Small intestine (tissue), 16 donors: ENCODE measurements around the gene OR52E4. TPM values are rescaled to one million over a fixed set of nuclear protein-coding genes. Genes with fewer than 3 reads are reported as not detected.

Experiments
- DNase-seq, 2 donors: peaks; one replicate each; pipeline versions ENCODE4 v3.0.0 to v3.0.0-alpha.2; 2013
- FAIRE-seq: peaks from 2 replicates; lab custom pipeline; 2012; peaks lifted over from hg19 to GRCh38; lab: Jason Lieb, UNC
- H3K27ac ChIP-seq, 3 donors: one replicate each; pipeline ENCODE4 v1.5.1; 2013; ENCODE audit warnings: low read length in 2 of 3, mild to moderate bottlenecking in 2 of 3, control low read depth in 1 of 3, inconsistent platforms in 1 of 3, low read depth in 1 of 3, moderate library complexity in 1 of 3
- H3K27me3 ChIP-seq, 3 donors: one replicate each; pipeline ENCODE4 v1.6.1; 2013; ENCODE audit warnings: low read length in 3 of 3, inconsistent platforms in 1 of 3; ENCODE audit not compliant: control insufficient read depth in 3 of 3, insufficient read depth in 3 of 3
- H3K36me3 ChIP-seq, 3 donors: one replicate each; pipeline ENCODE4 v1.6.1; 2013; ENCODE audit warnings: low read length in 3 of 3, inconsistent platforms in 1 of 3, low read depth in 1 of 3, mild to moderate bottlenecking in 1 of 3, moderate library complexity in 1 of 3; ENCODE audit not compliant: control insufficient read depth in 3 of 3, insufficient read depth in 2 of 3
- H3K4me1 ChIP-seq, 3 donors: one replicate each; pipeline ENCODE4 v1.6.1; 2013; ENCODE audit warnings: low read length in 2 of 3, inconsistent platforms in 1 of 3, low read depth in 1 of 3, mild to moderate bottlenecking in 1 of 3, moderate library complexity in 1 of 3; ENCODE audit not compliant: control insufficient read depth in 3 of 3, insufficient read depth in 2 of 3
- H3K4me3 ChIP-seq, 3 donors: one replicate each; pipeline ENCODE4 v1.5.1; 2013; ENCODE audit warnings: low read length in 3 of 3, control low read depth in 1 of 3, inconsistent platforms in 1 of 3, low read depth in 1 of 3, mild to moderate bottlenecking in 1 of 3, moderate library complexity in 1 of 3
- H3K9me3 ChIP-seq, 2 donors: one replicate each; pipeline ENCODE4 v1.6.1; 2013; ENCODE audit warnings: low read depth in 1 of 2, low read length in 1 of 2; ENCODE audit not compliant: control insufficient read depth in 2 of 2, insufficient read depth in 1 of 2
- WGBS, 3 donors: extraction: QIAGEN DNeasy Blood & Tissue Kit; methylation state at CpG; one replicate each; pipeline ENCODE4 v1.1.7; 2013; 5-methylcytosine and 5-hydroxymethylcytosine counted together
- long read RNA-seq, 10 donors: transcript quantifications; one replicate each; lab custom pipeline, GENCODE V29; 2026
- polyA plus RNA-seq, 4 donors: library from polyadenylated mRNA; stranded (reverse) in 3 of 4; unstranded in 1 of 4; fragments of 200-250 nt in 3 of 4; fragments of 120-200 nt in 1 of 4; gene quantifications; one replicate each; pipeline versions ENCODE4 v1.2.1 to v1.2.3, GENCODE V29; 2013
- donor health status: healthy with polysubstance abuse.
- donor health status: control.
- donor health status: control.
- donor health status: Bipolar disorder and iron deficiency.
- donor health status: healthy.

Gene OR52E4
- not detected for polyA plus RNA-seq
- long read RNA-seq, donor 1: 0 reads
- long read RNA-seq, donor 2: 0 reads
- long read RNA-seq, donor 3: 0 reads
- long read RNA-seq, donor 4: 0 reads
- long read RNA-seq, donor 5: 0 reads
- long read RNA-seq, donor 6: 0 reads
- long read RNA-seq, donor 7: 0 reads
- long read RNA-seq, donor 8: 0 reads
- long read RNA-seq, donor 9: 0 reads
- long read RNA-seq, donor 10: 0 reads

- Histone ChIP-seq H3K27ac (no peak within 1 kb of the TSS), H3K4me3 (no peak within 1 kb of the TSS), H3K4me1 (no peaks in the 10 kb centered on the region), H3K27me3 (no peaks in the 10 kb centered on the region), H3K36me3 (no peaks in the 10 kb centered on the region), H3K9me3 (no peaks in the 10 kb centered on the region)
- WGBS, 3 donors: 69 to 80% (median 78%) methylated on average over 4 of the region's 4 CpGs
- DNase-seq (no peak), FAIRE-seq (no peak)
Observed at GRCh38 chr11:5880329-5880728, at the start of gene OR52E4. OR52E4 (plus strand) TSS chr11:5880629; CDS start chr11:5884293, 3,664 bp downstream.

- FAIRE-seq (no peak), DNase-seq (no peak)
- H3K9me3 ChIP-seq: no peaks in the 10 kb centered on the region
- H3K4me3 ChIP-seq: no peak overlapping the region
- H3K27ac ChIP-seq: no peak overlapping the region
- H3K4me1 ChIP-seq: no peaks in the 10 kb centered on the region
- H3K36me3 ChIP-seq: no peaks in the 10 kb centered on the region
- H3K27me3 ChIP-seq: no peaks in the 10 kb centered on the region
- 72 to 84% (median 79%) methylated on average over 5 to 6 of the region's 6 CpGs for WGBS, 3 donors
Observed at GRCh38 chr11:5831196-5831829, 49.1 kb upstream of the OR52E4 start.

GRCh38 chr11:5833446-5833845 is 47.0 kb upstream of the OR52E4 start:
- Histone ChIP-seq H3K4me3 (no peak overlapping the region), H3K27ac (no peak overlapping the region), H3K27me3 (no peaks in the 10 kb centered on the region), H3K9me3 (no peaks in the 10 kb centered on the region), H3K4me1 (no peaks in the 10 kb centered on the region), H3K36me3 (no peaks in the 10 kb centered on the region)
- no peak for DNase-seq
- 41 to 63% (median 59%) methylated on average over 2 of the region's 2 CpGs for WGBS, 3 donors
- no peak for FAIRE-seq

GRCh38 chr11:5837695-5838094 is 42.7 kb upstream of the OR52E4 start:
- Histone ChIP-seq H3K4me1 (no peaks in the 10 kb centered on the region), H3K27me3 (no peaks in the 10 kb centered on the region), H3K9me3 (no peaks in the 10 kb centered on the region), H3K36me3 (no peaks in the 10 kb centered on the region), H3K27ac (no peak overlapping the region), H3K4me3 (no peak overlapping the region)
- 88 to 97% (median 95%) methylated on average over 2 of the region's 2 CpGs for WGBS, 3 donors
- DNase-seq: no peak
- FAIRE-seq: no peak

- Histone ChIP-seq H3K4me3 (no peak within 1 kb of the TSS), H3K27ac (no peak within 1 kb of the TSS), H3K27me3 (no peaks in the 10 kb centered on the region), H3K9me3 (no peaks in the 10 kb centered on the region), H3K4me1 (no peaks in the 10 kb centered on the region), H3K36me3 (no peaks in the 10 kb centered on the region)
- 38 to 76% (median 70%) methylated on average over 1 of the region's 1 CpG for WGBS, 3 donors
- DNase-seq: no peak
- no peak for FAIRE-seq
Observed at GRCh38 chr11:5841797-5842196, 38.6 kb upstream of the OR52E4 start, which contains the start of gene OR52E6. OR52E6 (minus strand) TSS chr11:5841897; CDS start chr11:5841897, 0 bp downstream.

GRCh38 chr11:5846701-5847100 is 33.7 kb upstream of the OR52E4 start:
- FAIRE-seq: no peak
- H3K36me3 ChIP-seq: no peaks in the 10 kb centered on the region
- WGBS, 3 donors: 47 to 64% (median 56%) methylated on average over 1 of the region's 1 CpG
- no peaks in the 10 kb centered on the region for H3K9me3 ChIP-seq
- H3K4me1 ChIP-seq: no peaks in the 10 kb centered on the region
- H3K27ac ChIP-seq: no peak overlapping the region
- no peak overlapping the region for H3K4me3 ChIP-seq
- DNase-seq: no peak
- H3K27me3 ChIP-seq: no peaks in the 10 kb centered on the region

- FAIRE-seq (no peak), DNase-seq (no peak)
- Histone ChIP-seq H3K27me3 (no peaks in the 10 kb centered on the region), H3K4me1 (no peaks in the 10 kb centered on the region), H3K4me3 (no peak overlapping the region), H3K36me3 (no peaks in the 10 kb centered on the region), H3K27ac (no peak overlapping the region), H3K9me3 (no peaks in the 10 kb centered on the region)
Observed at GRCh38 chr11:5847711-5848110, 32.7 kb upstream of the OR52E4 start.

- no peak overlapping the region for H3K4me3 ChIP-seq
- no peaks in the 10 kb centered on the region for H3K27me3 ChIP-seq
- WGBS, 3 donors: 91 to 96% (median 94%) methylated on average over 1 of the region's 1 CpG
- no peak overlapping the region for H3K27ac ChIP-seq
- DNase-seq (no peak), FAIRE-seq (no peak)
- no peaks in the 10 kb centered on the region for H3K9me3 ChIP-seq
- no peaks in the 10 kb centered on the region for H3K4me1 ChIP-seq
- no peaks in the 10 kb centered on the region for H3K36me3 ChIP-seq
Observed at GRCh38 chr11:5851002-5851401, 29.4 kb upstream of the OR52E4 start.
